ENCODE results near the gene RRAGC.

The RRAGC gene

DNA sequence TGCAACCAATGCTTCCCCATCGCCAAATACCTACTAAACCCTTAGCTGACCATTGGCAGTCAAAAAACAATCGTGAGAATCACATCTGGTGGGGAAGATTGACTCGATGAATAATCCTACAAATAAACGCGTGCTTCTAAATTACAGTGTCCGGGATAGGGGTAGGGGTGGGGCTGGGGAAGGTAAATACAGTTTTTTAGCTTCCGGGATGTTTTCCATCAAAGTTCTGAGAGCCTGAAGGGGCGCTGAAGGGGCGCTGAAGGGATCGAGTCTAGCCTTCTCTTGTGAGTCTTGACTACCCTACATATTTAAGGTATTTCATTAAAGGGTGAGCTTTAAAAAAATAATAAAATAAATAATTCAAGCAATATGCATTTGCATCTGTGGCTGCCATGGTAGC, 40.5 kb downstream of the RRAGC start:
- Histone ChIP-seq H3K4me1 (ENCODE audit: control insufficient read depth in 1 of 2, insufficient read depth in 1 of 2, low read depth in 1 of 2, low read length in 1 of 2) (peaks cover 29 to 41% of the 10 kb centered on the region in 2 experiments), H3K4me3 (ENCODE audit: low read depth in 1 of 2, low read length in 1 of 2) (peak overlapping the region; percentile 59 to 70), H3K36me3 (no peaks in the 10 kb centered on the region), H3K27ac (no peak overlapping the region), H3K27me3 (peaks cover 39% of the 10 kb centered on the region), H3K9me3 (no peaks in the 10 kb centered on the region)
- TF ChIP-seq, protein P1, sequence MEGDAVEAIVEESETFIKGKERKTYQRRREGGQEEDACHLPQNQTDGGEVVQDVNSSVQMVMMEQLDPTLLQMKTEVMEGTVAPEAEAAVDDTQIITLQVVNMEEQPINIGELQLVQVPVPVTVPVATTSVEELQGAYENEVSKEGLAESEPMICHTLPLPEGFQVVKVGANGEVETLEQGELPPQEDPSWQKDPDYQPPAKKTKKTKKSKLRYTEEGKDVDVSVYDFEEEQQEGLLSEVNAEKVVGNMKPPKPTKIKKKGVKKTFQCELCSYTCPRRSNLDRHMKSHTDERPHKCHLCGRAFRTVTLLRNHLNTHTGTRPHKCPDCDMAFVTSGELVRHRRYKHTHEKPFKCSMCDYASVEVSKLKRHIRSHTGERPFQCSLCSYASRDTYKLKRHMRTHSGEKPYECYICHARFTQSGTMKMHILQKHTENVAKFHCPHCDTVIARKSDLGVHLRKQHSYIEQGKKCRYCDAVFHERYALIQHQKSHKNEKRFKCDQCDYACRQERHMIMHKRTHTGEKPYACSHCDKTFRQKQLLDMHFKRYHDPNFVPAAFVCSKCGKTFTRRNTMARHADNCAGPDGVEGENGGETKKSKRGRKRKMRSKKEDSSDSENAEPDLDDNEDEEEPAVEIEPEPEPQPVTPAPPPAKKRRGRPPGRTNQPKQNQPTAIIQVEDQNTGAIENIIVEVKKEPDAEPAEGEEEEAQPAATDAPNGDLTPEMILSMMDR (IDR thresholded peaks at IDR 0.05) = no peak

DNA sequence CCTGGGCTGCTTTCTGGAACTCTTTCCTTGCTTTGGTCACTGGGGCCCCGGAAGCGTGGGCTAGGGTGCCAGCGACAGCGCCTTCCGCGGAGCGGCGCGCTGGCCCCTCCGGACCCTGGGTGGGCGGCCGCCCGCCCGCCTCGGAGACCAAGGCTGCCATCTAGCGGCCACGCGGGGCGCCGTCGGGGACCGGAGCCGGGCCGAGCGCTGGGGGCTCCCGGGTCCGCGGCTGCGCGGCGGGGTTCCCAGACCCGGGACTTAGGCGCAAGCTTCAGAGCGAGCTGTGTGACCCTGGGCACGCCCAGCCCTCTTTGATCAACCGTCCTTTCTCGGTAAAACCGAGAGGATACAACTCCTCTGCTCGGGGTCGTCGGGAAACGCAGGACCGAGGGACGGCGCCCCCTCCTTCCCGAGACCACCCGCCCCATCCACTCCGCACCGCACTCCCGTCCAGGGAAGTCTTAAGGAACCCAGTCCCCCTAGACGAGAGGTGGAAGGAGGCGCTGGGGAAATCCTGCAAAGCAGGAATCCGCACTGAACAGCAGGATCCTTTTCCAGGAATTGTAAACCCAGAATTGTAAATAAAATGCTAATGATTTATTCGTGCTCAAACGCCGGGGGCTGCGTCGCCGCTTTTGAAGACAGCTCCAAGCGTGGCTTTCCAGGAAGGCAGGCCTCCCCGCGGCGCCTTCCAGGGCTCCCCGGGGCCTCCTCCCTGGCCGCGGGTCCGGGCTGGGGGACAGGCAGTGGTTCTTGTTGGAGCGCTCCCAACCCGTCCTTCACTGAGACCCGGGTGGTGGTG, 41.2 kb downstream of the RRAGC start:
- Histone ChIP-seq H3K9me3 (no peaks in the 10 kb centered on the region), H3K4me1 (ENCODE audit: control insufficient read depth in 1 of 2, insufficient read depth in 1 of 2, low read depth in 1 of 2, low read length in 1 of 2) (peaks cover 29 to 39% of the 10 kb centered on the region in 2 experiments), H3K27me3 (peaks cover 43% of the 10 kb centered on the region), H3K4me3 (ENCODE audit: low read depth in 1 of 2, low read length in 1 of 2) (peak overlapping the region; percentile 59 to 70), H3K36me3 (no peaks in the 10 kb centered on the region), H3K27ac (peak overlapping the region; percentile 6)
- TF ChIP-seq, protein P1 (IDR thresholded peaks at IDR 0.05) = peak; percentile 73

DNA sequence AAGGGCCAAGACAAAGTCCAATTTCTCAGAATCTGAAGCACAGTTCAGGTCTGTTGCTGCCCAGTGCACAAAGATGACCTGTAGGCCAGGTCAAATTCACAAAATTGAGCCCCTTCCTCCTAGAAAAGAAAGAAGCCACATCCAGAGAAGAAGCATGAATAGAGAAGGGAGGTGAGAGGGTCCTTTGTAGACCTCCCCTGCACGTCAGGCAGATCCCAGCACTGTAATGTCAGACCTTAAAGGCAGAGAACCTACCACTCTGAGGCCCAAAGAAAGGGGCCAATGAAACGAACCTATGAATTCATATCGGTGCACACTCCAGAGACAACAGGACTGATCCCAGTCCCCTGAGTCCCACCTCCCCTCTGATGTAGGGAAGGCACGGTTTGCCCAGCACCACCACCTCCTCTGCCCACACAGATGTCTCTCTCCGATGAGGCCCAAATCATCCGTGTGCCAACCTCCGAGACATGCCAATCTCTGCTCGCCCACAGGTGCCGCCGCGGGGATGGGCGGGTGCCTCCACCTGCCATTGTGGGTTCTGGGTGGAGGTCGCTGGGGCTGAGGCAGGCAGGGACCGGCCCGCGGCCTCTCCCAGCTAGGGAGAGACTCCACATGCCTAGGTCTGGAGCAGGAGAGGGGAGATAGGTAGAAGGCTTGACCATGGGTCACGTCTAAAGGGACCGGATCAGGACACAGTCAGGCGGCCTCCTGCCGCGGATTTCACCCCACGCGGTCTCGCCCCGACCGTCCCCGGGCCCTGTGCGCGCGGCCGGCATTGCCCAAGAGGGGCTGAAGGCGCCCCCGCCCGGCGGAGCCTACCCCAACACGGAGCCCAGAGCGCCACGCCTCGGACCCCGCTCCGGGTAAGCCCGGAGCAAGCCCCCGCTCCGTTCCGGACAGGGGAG, 42.1 kb downstream of the RRAGC start:
- Histone ChIP-seq H3K9me3 (no peaks in the 10 kb centered on the region), H3K36me3 (no peaks in the 10 kb centered on the region), H3K4me3 (ENCODE audit: low read depth in 1 of 2, low read length in 1 of 2) (peak overlapping the region; percentile 59 to 70), H3K27me3 (peaks cover 47% of the 10 kb centered on the region), H3K4me1 (ENCODE audit: control insufficient read depth in 1 of 2, insufficient read depth in 1 of 2, low read depth in 1 of 2, low read length in 1 of 2) (peaks cover 20 to 30% of the 10 kb centered on the region in 2 experiments), H3K27ac (no peak overlapping the region)
- TF ChIP-seq, protein P1 (IDR thresholded peaks at IDR 0.05) = no peak

DNA sequence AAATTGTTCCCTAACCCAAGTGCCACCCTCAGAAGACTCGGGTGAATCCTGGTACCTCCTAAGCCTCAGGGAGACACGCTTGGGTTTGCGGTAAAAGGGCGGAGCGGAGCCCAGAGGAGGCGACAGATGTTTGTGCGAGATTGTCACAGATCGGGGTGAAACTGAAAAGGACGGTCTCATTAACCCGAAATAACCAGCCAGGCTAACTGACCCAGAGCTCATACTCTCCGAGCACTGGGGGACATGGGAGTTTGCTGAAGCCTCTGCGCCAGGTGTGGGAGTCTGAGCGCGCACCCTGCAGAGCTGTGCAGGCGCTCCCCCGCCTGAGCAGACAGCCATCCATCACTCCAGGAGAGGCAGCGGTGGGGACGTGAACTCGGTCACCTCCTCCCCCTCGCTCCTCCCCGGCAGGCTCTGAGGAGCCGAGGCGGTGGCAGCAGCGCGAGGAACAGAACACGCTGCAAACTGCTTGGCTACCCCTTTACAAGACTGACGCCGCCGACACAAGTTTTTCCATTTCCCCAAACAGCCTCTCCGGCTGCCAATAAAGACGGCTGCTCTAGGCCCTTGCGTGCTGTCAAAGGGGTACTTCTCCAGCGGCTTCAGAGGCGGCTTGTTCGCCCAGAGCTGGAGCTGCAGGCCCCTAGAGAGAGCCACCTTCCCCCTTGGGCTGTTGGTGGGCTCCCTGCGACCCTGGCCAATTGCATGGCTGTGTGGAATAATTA, 43.5 kb downstream of the RRAGC start:
- H3K4me3 ChIP-seq (ENCODE audit: low read depth in 1 of 2, low read length in 1 of 2) = no peak overlapping the region
- H3K4me1 ChIP-seq (ENCODE audit: control insufficient read depth in 1 of 2, insufficient read depth in 1 of 2, low read depth in 1 of 2, low read length in 1 of 2) = peaks cover 15 to 24% of the 10 kb centered on the region in 2 experiments
- no peak overlapping the region for H3K27ac ChIP-seq
- TF ChIP-seq, protein P1 (IDR thresholded peaks at IDR 0.05) = no peak
- H3K9me3 ChIP-seq = no peaks in the 10 kb centered on the region
- H3K27me3 ChIP-seq = peaks cover 58% of the 10 kb centered on the region
- H3K36me3 ChIP-seq = no peaks in the 10 kb centered on the region

DNA sequence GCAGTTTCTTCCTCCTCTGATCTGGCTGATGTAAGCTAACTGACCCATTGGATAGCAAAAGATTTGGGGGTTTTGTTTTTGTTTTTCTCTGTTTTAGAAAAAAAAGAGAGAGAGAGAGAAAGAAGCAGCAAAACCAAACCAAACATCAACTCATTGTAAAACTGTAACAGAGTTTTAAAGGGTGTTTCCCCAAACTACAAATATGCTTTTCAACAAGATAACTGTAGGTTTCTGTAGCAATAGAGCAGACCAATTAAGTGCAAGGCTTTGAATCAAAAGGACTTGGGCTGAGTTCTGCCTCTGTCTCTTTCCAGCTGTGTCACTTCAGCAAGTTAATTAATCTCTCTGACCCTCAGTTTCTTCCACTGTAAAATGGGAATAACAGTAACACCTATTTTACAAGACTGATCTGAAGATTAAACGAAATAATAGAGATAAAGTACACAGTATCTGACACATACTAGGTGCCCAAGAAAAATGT, 44.5 kb downstream of the RRAGC start:
- TF ChIP-seq, protein P1 (IDR thresholded peaks at IDR 0.05) = no peak
- H3K4me1 ChIP-seq (ENCODE audit: control insufficient read depth in 1 of 2, insufficient read depth in 1 of 2, low read depth in 1 of 2, low read length in 1 of 2) = peaks cover 15 to 24% of the 10 kb centered on the region in 2 experiments
- peaks cover 68% of the 10 kb centered on the region for H3K27me3 ChIP-seq
- no peak overlapping the region for H3K4me3 ChIP-seq (ENCODE audit: low read depth in 1 of 2, low read length in 1 of 2)
- H3K36me3 ChIP-seq = no peaks in the 10 kb centered on the region
- no peak overlapping the region for H3K27ac ChIP-seq
- no peaks in the 10 kb centered on the region for H3K9me3 ChIP-seq
